H1 (cell line): Measurements from ENCODE around the gene ZNF808. TPM values are rescaled to one million over a fixed set of nuclear protein-coding genes. Genes with fewer than 3 reads are reported as not detected.
"Not testable (repeated sequence)": the region's sequence is repeated elsewhere in the genome, so short reads cannot be mapped to it uniquely, and the experiment has no call there.

Experiments
- CTCF ChIA-PET: fragments of 300-600 bp; sonication (Branson Sonifier 250); formaldehyde crosslinking; loops from one replicate; lab custom pipeline; 2021; ENCODE audit not compliant: partially characterized antibody; lab: Charles Lee
- POLR2A ChIA-PET: fragments of 300-600 bp; sonication (Branson Sonifier 250); formaldehyde crosslinking; loops from one replicate; lab custom pipeline; 2021; ENCODE audit warnings: inconsistent platforms; ENCODE audit not compliant: partially characterized antibody; lab: Charles Lee
- DNase-seq, 2 experiments: peaks; one replicate each; pipeline versions ENCODE4 v3.0.0 to v3.0.0-alpha.2; 2010 to 2022; ENCODE audit warnings: low spot score in 2 of 2, low read depth in 1 of 2, mixed read lengths in 1 of 2
- FAIRE-seq: peaks from 2 replicates; lab custom pipeline; 2011; peaks lifted over from hg19 to GRCh38; lab: Jason Lieb, UNC
- H2AFZ ChIP-seq: 2 replicates; pipeline ENCODE4 v1.8.1; 2012; ENCODE audit warnings: low read length, inconsistent platforms
- H2AK5ac ChIP-seq: 2 replicates; pipeline ENCODE4 v1.6.1; 2013; ENCODE audit warnings: low read depth, low read length
- H2BK120ac ChIP-seq: replicated peaks from 2 replicates; pipeline ENCODE3; 2013; ENCODE audit warnings: low read depth, low read length, inconsistent platforms
- H2BK12ac ChIP-seq: 2 replicates; pipeline ENCODE4 v1.6.1; 2013; ENCODE audit warnings: low read depth, low read length
- H2BK15ac ChIP-seq: 2 replicates; pipeline ENCODE4 v1.6.1; 2013; ENCODE audit warnings: low read length
- H2BK20ac ChIP-seq: 2 replicates; pipeline ENCODE4 v1.6.1; 2013; ENCODE audit warnings: low read length
- H2BK5ac ChIP-seq: 2 replicates; pipeline ENCODE4 v1.6.1; 2013; ENCODE audit warnings: low read depth, low read length
- H3K14ac ChIP-seq: 2 replicates; pipeline ENCODE4 v1.6.1; 2013; ENCODE audit warnings: inconsistent platforms; ENCODE audit not compliant: insufficient read length
- H3K18ac ChIP-seq: 2 replicates; pipeline ENCODE4 v1.6.1; 2013; ENCODE audit warnings: low read length; ENCODE audit errors: extremely low read depth
- H3K23ac ChIP-seq: 2 replicates; pipeline ENCODE4 v1.6.1; 2013; ENCODE audit warnings: inconsistent platforms; ENCODE audit not compliant: insufficient read length
- H3K23me2 ChIP-seq: 2 replicates; pipeline ENCODE4 v1.6.1; 2013; ENCODE audit warnings: low read depth, low read length
- H3K27ac ChIP-seq: 2 replicates; pipeline ENCODE4 v1.6.1; 2011; ENCODE audit warnings: low read depth, low read length, inconsistent platforms
- H3K27me3 ChIP-seq, 4 experiments: replicated peaks in 1 of 4; 1 replicate in 1 of 4; 2 replicates in 3 of 4; pipeline versions ENCODE4 v1.6.1 to v1.8.1; 2011 to 2013; ENCODE audit warnings: low read length in 3 of 4, mild to moderate bottlenecking in 3 of 4, inconsistent platforms in 2 of 4, mixed read lengths in 2 of 4, moderate library complexity in 1 of 4; ENCODE audit not compliant: control insufficient read depth in 3 of 4, insufficient read depth in 3 of 4; ENCODE audit errors: extremely low read depth in 1 of 4
- H3K36me3 ChIP-seq, 4 experiments: 2 replicates each; pipeline versions ENCODE4 v1.6.1 to v1.8.1; 2011 to 2013; ENCODE audit warnings: mild to moderate bottlenecking in 4 of 4, low read length in 3 of 4, moderate library complexity in 2 of 4, control low read depth in 1 of 4, inconsistent platforms in 1 of 4; ENCODE audit not compliant: insufficient read depth in 4 of 4, control insufficient read depth in 2 of 4
- H3K4ac ChIP-seq: replicated peaks from 2 replicates; pipeline ENCODE3; 2013; ENCODE audit warnings: low read length, low read depth, mixed read lengths, inconsistent platforms; ENCODE audit not compliant: insufficient read length
- H3K4me1 ChIP-seq, 4 experiments: replicated peaks in 1 of 4; 1 replicate in 1 of 4; 2 replicates in 3 of 4; pipeline versions ENCODE4 v1.6.1 to v1.8.1; 2011 to 2013; ENCODE audit warnings: low read length in 3 of 4, inconsistent platforms in 2 of 4, mixed read lengths in 1 of 4; ENCODE audit not compliant: insufficient read depth in 4 of 4, control insufficient read depth in 3 of 4
- H3K4me2 ChIP-seq, 2 experiments: 2 replicates each; pipeline versions ENCODE4 v1.6.1 to v1.8.1; 2011 to 2013; ENCODE audit warnings: low read depth in 2 of 2, low read length in 2 of 2, control low read depth in 1 of 2, inconsistent platforms in 1 of 2, mild to moderate bottlenecking in 1 of 2; ENCODE audit not compliant: insufficient read depth in 1 of 2
- H3K4me3 ChIP-seq, 4 experiments: fragments of 200-600, 300-600 bp in 1 of 4; sonication (generic), shearing (Covaris generic), sonication (Bioruptor Twin) in 1 of 4; 2 replicates each; pipeline versions ENCODE4 v1.5.1 to v1.8.1; 2011 to 2016; ENCODE audit warnings: low read length in 4 of 4, low read depth in 3 of 4, control low read depth in 2 of 4, inconsistent platforms in 2 of 4, mild to moderate bottlenecking in 2 of 4, mixed read lengths in 1 of 4, moderate library complexity in 1 of 4; ENCODE audit not compliant: insufficient read depth in 2 of 4; ENCODE audit errors: extremely low read depth in 1 of 4
- H3K56ac ChIP-seq: replicated peaks from 2 replicates; pipeline ENCODE3; 2013; ENCODE audit warnings: low read depth, mild to moderate bottlenecking, mixed read lengths, low read length, inconsistent platforms; ENCODE audit not compliant: insufficient read length
- H3K79me1 ChIP-seq: 2 replicates; pipeline ENCODE4 v1.6.1; 2013; ENCODE audit warnings: low read depth, low read length, control low read depth
- H3K79me2 ChIP-seq, 2 experiments: 2 replicates each; pipeline versions ENCODE4 v1.6.1 to v1.8.1; 2012 to 2013; ENCODE audit warnings: low read length in 2 of 2, mild to moderate bottlenecking in 2 of 2, inconsistent platforms in 1 of 2; ENCODE audit not compliant: insufficient read depth in 2 of 2, control insufficient read depth in 1 of 2
- H3K9ac ChIP-seq, 4 experiments: replicated peaks in 1 of 4; 1 replicate in 1 of 4; 2 replicates in 3 of 4; pipeline versions ENCODE4 v1.6.1 to v1.8.1; 2011 to 2013; ENCODE audit warnings: low read depth in 3 of 4, low read length in 3 of 4, control low read depth in 2 of 4, mild to moderate bottlenecking in 2 of 4, moderate library complexity in 2 of 4, inconsistent platforms in 1 of 4; ENCODE audit errors: extremely low read depth in 1 of 4
- H3K9me3 ChIP-seq, 2 experiments: 2 replicates each; pipeline versions ENCODE4 v1.6.1 to v1.8.1; 2012 to 2013; ENCODE audit warnings: mild to moderate bottlenecking in 2 of 2, moderate library complexity in 2 of 2, control low read depth in 1 of 2, inconsistent platforms in 1 of 2, low read depth in 1 of 2, low read length in 1 of 2, mixed read lengths in 1 of 2; ENCODE audit not compliant: insufficient read depth in 2 of 2
- H4K20me1 ChIP-seq, 2 experiments: replicated peaks in 1 of 2; 2 replicates each; pipeline versions ENCODE3 to v1.8.1; 2011 to 2013; ENCODE audit warnings: inconsistent platforms in 2 of 2, low read length in 2 of 2, mild to moderate bottlenecking in 1 of 2; ENCODE audit not compliant: insufficient read depth in 2 of 2, control insufficient read depth in 1 of 2
- H4K5ac ChIP-seq: 2 replicates; pipeline ENCODE4 v1.6.1; 2013; ENCODE audit warnings: low read length, low read depth, mixed read lengths, inconsistent platforms; ENCODE audit not compliant: insufficient read length
- H4K8ac ChIP-seq: 2 replicates; pipeline ENCODE4 v1.8.0; 2013; ENCODE audit warnings: mild to moderate bottlenecking, moderate library complexity, low read length, inconsistent platforms; ENCODE audit not compliant: insufficient read depth; ENCODE audit errors: extremely low read depth
- H4K91ac ChIP-seq: replicated peaks from 2 replicates; pipeline ENCODE3; 2013; ENCODE audit warnings: low read length, mixed read lengths, inconsistent platforms; ENCODE audit not compliant: insufficient read length
- WGBS, 2 experiments: shearing (Covaris generic) in 1 of 2; methylation state at CpG; one replicate each; pipeline versions ENCODE4 v1.1.6 to v1.1.7; 2013 to 2015; ENCODE audit warnings: low lambda C conversion rate in 2 of 2, mixed read lengths in 2 of 2, inconsistent platforms in 1 of 2, low coverage in 1 of 2, missing lambda C conversion rate in 1 of 2; ENCODE audit not compliant: insufficient replicate concordance in 2 of 2, insufficient coverage in 1 of 2, insufficient read length in 1 of 2; ENCODE audit errors: extremely low coverage in 1 of 2, missing lambda C conversion rate in 1 of 2; 5-methylcytosine and 5-hydroxymethylcytosine counted together
- polyA plus RNA-seq, 7 experiments: library from polyadenylated mRNA; depleted of rRNA in 3 of 7; stranded (reverse) in 5 of 7; unstranded in 2 of 7; fragments of >200 nt in 5 of 7; fragments of 200-250 nt in 2 of 7; gene quantifications; 1 replicate in 5 of 7; 2 replicates in 1 of 7; 4 replicates in 1 of 7; pipeline versions ENCODE4 v1.2.1 to v1.2.3, GENCODE V29; 2011 to 2013; ENCODE audit warnings: missing spikeins in 2 of 7, mixed read lengths in 2 of 7
- total RNA-seq: library from RNA; stranded (reverse); fragmentation: NEBNext Ultra II Directional; extraction: Animal tissue kit (Norgen Biotek cat#: 25700); gene quantifications from 2 replicates; pipeline ENCODE4 v1.2.1, GENCODE V29; 2021

Gene ZNF808
- total and polyA plus RNA-seq, 2 of the 8 experiments (the other 6 are each of a cell fraction or from before 2014, with no cell fraction given): 3.9 to 25.9 TPM

GRCh38 chr19:52593441-52593840, 66.0 kb downstream of the ZNF808 start:
- H4K20me1 ChIP-seq, H3K4me1 ChIP-seq, H2BK12ac ChIP-seq, H3K14ac ChIP-seq, H2BK15ac ChIP-seq, H3K4ac ChIP-seq, H2AFZ ChIP-seq, FAIRE-seq, H3K23me2 ChIP-seq, H2BK5ac ChIP-seq, CTCF ChIA-PET, H3K23ac ChIP-seq, H3K27ac ChIP-seq, H3K4me3 ChIP-seq, H4K91ac ChIP-seq, DNase-seq, H3K56ac ChIP-seq, POLR2A ChIA-PET, H3K79me2 ChIP-seq, H4K5ac ChIP-seq, H4K8ac ChIP-seq, H3K18ac ChIP-seq, H2BK20ac ChIP-seq, H3K9ac ChIP-seq, H3K79me1 ChIP-seq, H3K9me3 ChIP-seq, H3K27me3 ChIP-seq, H3K4me2 ChIP-seq, H2BK120ac ChIP-seq, H2AK5ac ChIP-seq: not testable (repeated sequence)
- no CpG with 5 or more reads among the region's 25 CpGs for WGBS, 2 experiments
- peaks cover 2 to 39% (median 26%) of the 10 kb centered on the region in 4 experiments; a peak in 7 of 8 replicates for H3K36me3 ChIP-seq
